ENCODE measurements around the gene FSTL5. TPM values are rescaled to one million over a fixed set of nuclear protein-coding genes. Genes with fewer than 3 reads are reported as not detected.

Gene FSTL5
- total RNA-seq, 2 donors from 2014 or later: not detected

DNA sequence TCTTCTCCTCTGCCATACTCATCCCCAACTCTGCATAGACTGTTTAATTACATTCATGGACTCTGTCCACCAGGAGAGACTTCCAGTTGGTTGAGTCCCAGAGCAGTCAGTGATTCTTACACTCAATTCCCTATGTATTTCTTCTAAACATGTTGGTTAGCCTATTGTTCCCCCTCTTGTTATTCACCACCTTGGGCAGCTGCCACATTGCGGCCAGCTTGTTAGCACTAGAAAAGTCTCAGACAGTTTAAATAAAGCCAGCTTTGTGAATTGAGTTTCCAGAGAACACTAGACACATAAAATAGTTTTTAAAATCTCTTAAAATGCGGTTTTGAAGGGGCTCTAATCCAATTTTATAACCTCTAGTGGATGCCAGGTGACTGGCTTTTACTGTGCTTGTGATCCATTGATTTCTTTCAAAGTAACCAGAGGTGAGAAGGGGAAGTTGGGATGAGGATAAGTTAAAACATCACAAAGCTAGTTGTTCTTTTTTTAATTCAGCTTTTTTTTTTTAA lies 827.7 kb downstream of the FSTL5 start:
- Histone ChIP-seq H3K4me3 (no peak overlapping the region), H3K27ac (no peak overlapping the region), H3K27me3 (no peaks in the 10 kb centered on the region), H3K36me3 (no peaks in the 10 kb centered on the region), H3K4me1 (no peaks in the 10 kb centered on the region), H3K9me3 (no peaks in the 10 kb centered on the region)
- TF ChIP-seq, protein P1, sequence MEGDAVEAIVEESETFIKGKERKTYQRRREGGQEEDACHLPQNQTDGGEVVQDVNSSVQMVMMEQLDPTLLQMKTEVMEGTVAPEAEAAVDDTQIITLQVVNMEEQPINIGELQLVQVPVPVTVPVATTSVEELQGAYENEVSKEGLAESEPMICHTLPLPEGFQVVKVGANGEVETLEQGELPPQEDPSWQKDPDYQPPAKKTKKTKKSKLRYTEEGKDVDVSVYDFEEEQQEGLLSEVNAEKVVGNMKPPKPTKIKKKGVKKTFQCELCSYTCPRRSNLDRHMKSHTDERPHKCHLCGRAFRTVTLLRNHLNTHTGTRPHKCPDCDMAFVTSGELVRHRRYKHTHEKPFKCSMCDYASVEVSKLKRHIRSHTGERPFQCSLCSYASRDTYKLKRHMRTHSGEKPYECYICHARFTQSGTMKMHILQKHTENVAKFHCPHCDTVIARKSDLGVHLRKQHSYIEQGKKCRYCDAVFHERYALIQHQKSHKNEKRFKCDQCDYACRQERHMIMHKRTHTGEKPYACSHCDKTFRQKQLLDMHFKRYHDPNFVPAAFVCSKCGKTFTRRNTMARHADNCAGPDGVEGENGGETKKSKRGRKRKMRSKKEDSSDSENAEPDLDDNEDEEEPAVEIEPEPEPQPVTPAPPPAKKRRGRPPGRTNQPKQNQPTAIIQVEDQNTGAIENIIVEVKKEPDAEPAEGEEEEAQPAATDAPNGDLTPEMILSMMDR (IDR thresholded peaks at IDR 0.05): no peak
- no peak for DNase-seq (ENCODE audit: low spot score)
